Measurements from ENCODE around the gene KRTAP10-10.
"Not testable (repeated sequence)": the region's sequence is repeated elsewhere in the genome, so short reads cannot be mapped to it uniquely, and the experiment has no call there.

The KRTAP10-10 gene

GRCh38 chr21:44684077-44684476 is 46.9 kb downstream of the KRTAP10-10 start:
- no peak for DNase-seq (ENCODE audit: low read depth)

- DNase-seq (ENCODE audit: low read depth): no peak
Measured at GRCh38 chr21:44684483-44684882, 47.3 kb downstream of the KRTAP10-10 start.

GRCh38 chr21:44685050-44685449 is 47.9 kb downstream of the KRTAP10-10 start:
- not testable (repeated sequence) for DNase-seq (ENCODE audit: low read depth)

- no peak for DNase-seq (ENCODE audit: low read depth)
Measured at GRCh38 chr21:44686000-44686781, 49.0 kb downstream of the KRTAP10-10 start.

- DNase-seq (ENCODE audit: low read depth): no peak
Measured at GRCh38 chr21:44686843-44687561, 49.8 kb downstream of the KRTAP10-10 start.

GRCh38 chr21:44687671-44688070 is 50.5 kb downstream of the KRTAP10-10 start:
- no peak for DNase-seq (ENCODE audit: low read depth)

Data from T follicular helper cell (primary cell).